ENCODE measurements around the gene NLN. TPM values are rescaled to one million over a fixed set of nuclear protein-coding genes. Genes with fewer than 3 reads are reported as not detected.
"Not testable (repeated sequence)": the region's sequence is repeated elsewhere in the genome, so short reads cannot be mapped to it uniquely, and the experiment has no call there.

The NLN gene
- total RNA-seq, 2 experiments from 2014 or later: 47.7 to 48.5 TPM

GRCh38 chr5:65775476-65775875, 53.5 kb downstream of the NLN start:
- Mint-ChIP-seq H3K27me3 (no peaks in the 10 kb centered on the region), H3K27ac (no peak overlapping the region), H3K9me3 (no peaks in the 10 kb centered on the region), H3K36me3 (peaks cover 29% of the 10 kb centered on the region), H3K4me3 (no peak overlapping the region), H3K4me1 (peaks cover 34% of the 10 kb centered on the region)
- DNase-seq: no peak

GRCh38 chr5:65776441-65777141, 54.6 kb downstream of the NLN start:
- Mint-ChIP-seq H3K36me3 (peaks cover 39% of the 10 kb centered on the region), H3K9me3 (no peaks in the 10 kb centered on the region), H3K4me1 (peaks cover 34% of the 10 kb centered on the region), H3K4me3 (no peak overlapping the region), H3K27me3 (no peaks in the 10 kb centered on the region), H3K27ac (no peak overlapping the region)
- no peak for DNase-seq

- no peak overlapping the region for H3K27ac Mint-ChIP-seq
- DNase-seq: no peak
- no peaks in the 10 kb centered on the region for H3K27me3 Mint-ChIP-seq
- no peaks in the 10 kb centered on the region for H3K9me3 Mint-ChIP-seq
- peaks cover 34% of the 10 kb centered on the region for H3K4me1 Mint-ChIP-seq
- H3K36me3 Mint-ChIP-seq: peaks cover 48% of the 10 kb centered on the region
- H3K4me3 Mint-ChIP-seq: no peak overlapping the region
Measured at GRCh38 chr5:65778126-65778525, 56.1 kb downstream of the NLN start.

- Mint-ChIP-seq H3K4me3 (no peak overlapping the region), H3K36me3 (peaks cover 48% of the 10 kb centered on the region), H3K27ac (peak overlapping the region; percentile 60), H3K4me1 (peaks cover 27% of the 10 kb centered on the region), H3K9me3 (no peaks in the 10 kb centered on the region), H3K27me3 (no peaks in the 10 kb centered on the region)
- no peak for DNase-seq
Measured at GRCh38 chr5:65779643-65780042, 57.6 kb downstream of the NLN start.

GRCh38 chr5:65788296-65788695, 66.3 kb downstream of the NLN start:
- DNase-seq, H3K27me3 Mint-ChIP-seq, H3K27ac Mint-ChIP-seq, H3K4me3 Mint-ChIP-seq, H3K9me3 Mint-ChIP-seq: not testable (repeated sequence)
- H3K36me3 Mint-ChIP-seq: peaks cover 51% of the 10 kb centered on the region
- peaks cover 12% of the 10 kb centered on the region for H3K4me1 Mint-ChIP-seq

GRCh38 chr5:65790371-65791163, 68.6 kb downstream of the NLN start:
- Mint-ChIP-seq H3K27ac (peak overlapping the region; percentile 56), H3K4me1 (peaks cover 12% of the 10 kb centered on the region), H3K36me3 (peaks cover 52% of the 10 kb centered on the region), H3K27me3 (no peaks in the 10 kb centered on the region), H3K9me3 (peaks cover 8% of the 10 kb centered on the region), H3K4me3 (no peak overlapping the region)
- peak; percentile 36 for DNase-seq

- H3K4me1 Mint-ChIP-seq: peaks cover 16% of the 10 kb centered on the region
- no peak overlapping the region for H3K4me3 Mint-ChIP-seq
- no peaks in the 10 kb centered on the region for H3K27me3 Mint-ChIP-seq
- no peak for DNase-seq
- H3K9me3 Mint-ChIP-seq: peaks cover 8% of the 10 kb centered on the region
- H3K36me3 Mint-ChIP-seq: peaks cover 58% of the 10 kb centered on the region
- H3K27ac Mint-ChIP-seq: no peak overlapping the region
Measured at GRCh38 chr5:65791712-65792673, 70.0 kb downstream of the NLN start.

GRCh38 chr5:65796269-65796668, 74.3 kb downstream of the NLN start:
- peaks cover 5% of the 10 kb centered on the region for H3K4me1 Mint-ChIP-seq
- no peaks in the 10 kb centered on the region for H3K9me3 Mint-ChIP-seq
- H3K36me3 Mint-ChIP-seq: peaks cover 42% of the 10 kb centered on the region
- H3K27me3 Mint-ChIP-seq: no peaks in the 10 kb centered on the region
- H3K4me3 Mint-ChIP-seq: no peak overlapping the region
- no peak overlapping the region for H3K27ac Mint-ChIP-seq
- no peak for DNase-seq

- no peak for DNase-seq
- H3K27ac Mint-ChIP-seq: no peak overlapping the region
- no peak overlapping the region for H3K4me3 Mint-ChIP-seq
- H3K9me3 Mint-ChIP-seq: peaks cover 3% of the 10 kb centered on the region
- H3K36me3 Mint-ChIP-seq: peaks cover 46% of the 10 kb centered on the region
- H3K27me3 Mint-ChIP-seq: no peaks in the 10 kb centered on the region
- peaks cover 7% of the 10 kb centered on the region for H3K4me1 Mint-ChIP-seq
Measured at GRCh38 chr5:65796751-65797316, 74.8 kb downstream of the NLN start.

- H3K9me3 Mint-ChIP-seq: peaks cover 5% of the 10 kb centered on the region
- peaks cover 50% of the 10 kb centered on the region for H3K36me3 Mint-ChIP-seq
- peaks cover 7% of the 10 kb centered on the region for H3K4me1 Mint-ChIP-seq
- no peak for DNase-seq
- H3K27me3 Mint-ChIP-seq: no peaks in the 10 kb centered on the region
- H3K4me3 Mint-ChIP-seq: no peak overlapping the region
- H3K27ac Mint-ChIP-seq: no peak overlapping the region
Measured at GRCh38 chr5:65797481-65797880, 75.5 kb downstream of the NLN start.

GRCh38 chr5:65799857-65800256, 77.9 kb downstream of the NLN start:
- H3K9me3 Mint-ChIP-seq: peaks cover 6% of the 10 kb centered on the region
- DNase-seq: no peak

GRCh38 chr5:65800775-65801174, 78.8 kb downstream of the NLN start:
- Mint-ChIP-seq H3K36me3 (peaks cover 74% of the 10 kb centered on the region), H3K4me3 (no peak overlapping the region), H3K9me3 (peaks cover 6% of the 10 kb centered on the region), H3K27ac (no peak overlapping the region), H3K4me1 (peaks cover 29% of the 10 kb centered on the region), H3K27me3 (no peaks in the 10 kb centered on the region)
- DNase-seq: no peak

More at GRCh38 chr5:65799857-65800256, 77.9 kb downstream of the NLN start:
- peaks cover 23% of the 10 kb centered on the region for H3K4me1 Mint-ChIP-seq
- H3K27ac Mint-ChIP-seq: no peak overlapping the region
- no peaks in the 10 kb centered on the region for H3K27me3 Mint-ChIP-seq
- peaks cover 65% of the 10 kb centered on the region for H3K36me3 Mint-ChIP-seq
- no peak overlapping the region for H3K4me3 Mint-ChIP-seq

- peaks cover 8% of the 10 kb centered on the region for H3K9me3 Mint-ChIP-seq
- no peak overlapping the region for H3K4me3 Mint-ChIP-seq
- H3K27ac Mint-ChIP-seq: no peak overlapping the region
- H3K27me3 Mint-ChIP-seq: no peaks in the 10 kb centered on the region
- peaks cover 29% of the 10 kb centered on the region for H3K4me1 Mint-ChIP-seq
- DNase-seq: no peak
- peaks cover 77% of the 10 kb centered on the region for H3K36me3 Mint-ChIP-seq
Measured at GRCh38 chr5:65801352-65801783, 79.4 kb downstream of the NLN start.

- Mint-ChIP-seq H3K27me3 (no peaks in the 10 kb centered on the region), H3K4me3 (no peak overlapping the region), H3K9me3 (peaks cover 8% of the 10 kb centered on the region), H3K4me1 (peaks cover 25% of the 10 kb centered on the region), H3K27ac (no peak overlapping the region), H3K36me3 (peaks cover 77% of the 10 kb centered on the region)
- DNase-seq: no peak
Measured at GRCh38 chr5:65802080-65802479, 80.1 kb downstream of the NLN start.

All from activated naive CD8-positive, alpha-beta T cell treated with anti-CD3 and anti-CD28 coated beads for 36 hours (primary cell).